Activated CD4-positive, alpha-beta memory T cell treated with anti-CD3 and anti-CD28 coated beads for 36 hours (primary cell): ENCODE data around the gene LACRT. TPM values are rescaled to one million over a fixed set of nuclear protein-coding genes. Genes with fewer than 3 reads are reported as not detected.
"Not testable (repeated sequence)": the region's sequence is repeated elsewhere in the genome, so short reads cannot be mapped to it uniquely, and the experiment has no call there.

ENCODE experiments used
- CTCF ChIA-PET: fragments of 350-600 bp; sonication (Branson Sonifier 250); formaldehyde crosslinking; loops from one replicate; lab custom pipeline; 2021; ENCODE audit warnings: antibody characterized with exemption, inconsistent platforms; lab: Charles Lee
- POLR2A ChIA-PET: fragments of 350-600 bp; sonication (Branson Sonifier 250); formaldehyde crosslinking; loops from one replicate; lab custom pipeline; 2021; ENCODE audit warnings: antibody characterized with exemption; lab: Charles Lee
- DNase-seq: peaks from one replicate; pipeline ENCODE4 v3.0.0-alpha.2; 2020
- H3K27ac Mint-ChIP-seq: one replicate; pipeline ENCODE4 v1.8.0; 2021; ENCODE audit warnings: mixed read lengths
- H3K27me3 Mint-ChIP-seq: one replicate; pipeline ENCODE4 v1.8.0; 2021; ENCODE audit warnings: mixed read lengths
- H3K36me3 Mint-ChIP-seq: one replicate; pipeline ENCODE4 v1.8.0; 2021; ENCODE audit warnings: mixed read lengths
- H3K4me1 Mint-ChIP-seq: one replicate; pipeline ENCODE4 v1.8.0; 2021; ENCODE audit warnings: low read depth, mixed read lengths
- H3K4me3 Mint-ChIP-seq: one replicate; pipeline ENCODE4 v1.8.0; 2021; ENCODE audit warnings: mild to moderate bottlenecking, mixed read lengths
- H3K9me3 Mint-ChIP-seq: one replicate; pipeline ENCODE4 v1.8.0; 2021; ENCODE audit warnings: mixed read lengths
- intact Hi-C: fragments of 100-400 bp; cut with micrococcal nuclease; formaldehyde crosslinking; loops from one replicate; pipeline ENCODE4 v1.15.1; 2023
- total RNA-seq, 2 experiments: library from RNA; stranded (reverse); gene quantifications; one replicate each; pipeline ENCODE4 v1.2.3, GENCODE V29; 2021

LACRT gene
- total RNA-seq, 2 experiments from 2014 or later = not detected

- no peaks in the 10 kb centered on the region for H3K4me1 Mint-ChIP-seq
These were observed 23.9 kb upstream of the LACRT start for GRCh38 chr12:54658306-54659264.

GRCh38 chr12:54657105-54657607 is 22.5 kb upstream of the LACRT start:
- intact Hi-C loops = no loop called here

More at GRCh38 chr12:54658306-54659264, 23.9 kb upstream of the LACRT start:
- no peaks in the 10 kb centered on the region for H3K9me3 Mint-ChIP-seq
- H3K27me3 Mint-ChIP-seq = peaks cover 8% of the 10 kb centered on the region
- no peak overlapping the region for H3K4me3 Mint-ChIP-seq
- DNase-seq = peak; percentile 64
- ChIA-PET POLR2A (no interaction called here), CTCF (interaction anchor here (0.6 to 2.4 kb wide), 31 partner anchors 9 to 495 kb away, joined by 3 to 19 read pairs (median 4); partner anchors contain the start of gene MUCL1)
- H3K27ac Mint-ChIP-seq = no peak overlapping the region
- H3K36me3 Mint-ChIP-seq = no peaks in the 10 kb centered on the region
- intact Hi-C loops = no loop called here

GRCh38 chr12:54654926-54655325 is 20.2 kb upstream of the LACRT start:
- no peak overlapping the region for H3K4me3 Mint-ChIP-seq
- DNase-seq = no peak
- no peaks in the 10 kb centered on the region for H3K36me3 Mint-ChIP-seq
- H3K4me1 Mint-ChIP-seq = no peaks in the 10 kb centered on the region
- ChIA-PET CTCF (interaction anchor here (0.5 to 2.2 kb wide), 3 partner anchors 9 to 95 kb away, joined by 3 to 5 read pairs (median 5); no protein-coding TSS in a partner anchor), POLR2A (no interaction called here)
- H3K27me3 Mint-ChIP-seq = peaks cover 16% of the 10 kb centered on the region
- intact Hi-C loops = no loop called here
- no peaks in the 10 kb centered on the region for H3K9me3 Mint-ChIP-seq
- no peak overlapping the region for H3K27ac Mint-ChIP-seq

More at GRCh38 chr12:54657105-54657607, 22.5 kb upstream of the LACRT start:
- POLR2A ChIA-PET = no interaction called here
- H3K27ac Mint-ChIP-seq = no peak overlapping the region
- no peak overlapping the region for H3K4me3 Mint-ChIP-seq
- H3K36me3 Mint-ChIP-seq = no peaks in the 10 kb centered on the region
- no peak for DNase-seq
- H3K4me1 Mint-ChIP-seq = no peaks in the 10 kb centered on the region
- CTCF ChIA-PET = interaction anchor here (0.8 to 1.8 kb wide), 4 partner anchors 23 to 415 kb away, joined by 3 to 8 read pairs (median 4); no protein-coding TSS in a partner anchor
- peaks cover 17% of the 10 kb centered on the region for H3K27me3 Mint-ChIP-seq
- no peaks in the 10 kb centered on the region for H3K9me3 Mint-ChIP-seq

GRCh38 chr12:54653025-54653424 is 18.3 kb upstream of the LACRT start:
- intact Hi-C loops = no loop called here
- POLR2A ChIA-PET = no interaction called here
- Mint-ChIP-seq H3K27me3 (peaks cover 10% of the 10 kb centered on the region), H3K9me3 (no peaks in the 10 kb centered on the region), H3K27ac (no peak overlapping the region), H3K4me3 (no peak overlapping the region), H3K4me1 (no peaks in the 10 kb centered on the region), H3K36me3 (no peaks in the 10 kb centered on the region)
- DNase-seq = no peak
- CTCF ChIA-PET = interaction anchor here (1.1 kb wide), 1 partner anchor 57 kb away, joined by 3 read pairs; no protein-coding TSS in a partner anchor

DNA sequence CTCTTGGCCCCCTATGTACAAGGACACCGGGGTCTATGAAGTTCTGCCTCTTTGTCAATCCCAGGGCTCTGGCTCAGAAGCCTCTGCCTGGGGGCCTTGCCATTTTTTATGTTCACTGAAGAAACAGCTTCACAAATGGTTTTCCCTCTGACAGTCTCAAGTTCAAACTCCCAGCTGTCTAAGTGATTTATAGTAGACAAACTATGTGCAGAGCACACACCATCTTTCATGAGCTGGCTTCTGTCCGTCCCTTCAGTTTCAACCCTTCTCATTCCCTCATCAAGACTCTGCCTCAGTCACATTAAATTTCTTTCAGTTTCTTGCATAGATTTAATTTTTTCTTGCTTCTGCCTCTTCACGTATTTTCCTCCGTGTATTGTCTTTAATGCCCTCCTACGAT is 16.2 kb upstream of the LACRT start:
- Mint-ChIP-seq H3K4me1 (no peaks in the 10 kb centered on the region), H3K36me3 (no peaks in the 10 kb centered on the region), H3K4me3 (no peak overlapping the region), H3K27me3 (peaks cover 18% of the 10 kb centered on the region), H3K27ac (no peak overlapping the region), H3K9me3 (no peaks in the 10 kb centered on the region)
- no peak for DNase-seq
- ChIA-PET CTCF (no interaction called here), POLR2A (no interaction called here)
- intact Hi-C loops = no loop called here

DNA sequence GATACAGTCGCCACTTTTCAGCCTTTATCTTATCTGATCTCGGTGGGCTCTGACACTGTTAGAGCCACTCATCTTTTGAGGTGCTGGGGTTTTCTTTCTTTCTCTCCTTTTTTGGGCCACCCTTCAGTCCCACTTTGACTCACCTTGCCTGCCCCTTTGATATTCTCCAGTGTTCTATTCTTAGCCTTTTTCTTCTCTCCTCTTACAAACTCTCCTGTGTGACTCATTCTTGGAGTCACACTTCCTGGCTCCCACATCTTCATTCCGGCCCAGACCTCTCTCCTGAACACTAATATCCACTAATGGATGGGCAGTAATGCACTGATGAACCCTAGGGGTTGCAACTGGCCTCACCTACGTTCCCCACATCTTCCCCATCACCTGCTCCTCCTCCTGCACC is 15.7 kb upstream of the LACRT start:
- H3K36me3 Mint-ChIP-seq = no peaks in the 10 kb centered on the region
- H3K4me3 Mint-ChIP-seq = no peak overlapping the region
- ChIA-PET CTCF (interaction anchor here (2.1 kb wide), 1 partner anchor 8 kb away, joined by 15 read pairs; no protein-coding TSS in a partner anchor), POLR2A (no interaction called here)
- H3K27ac Mint-ChIP-seq = no peak overlapping the region
- intact Hi-C loops = no loop called here
- DNase-seq = no peak
- peaks cover 18% of the 10 kb centered on the region for H3K27me3 Mint-ChIP-seq
- no peaks in the 10 kb centered on the region for H3K4me1 Mint-ChIP-seq
- no peaks in the 10 kb centered on the region for H3K9me3 Mint-ChIP-seq

GRCh38 chr12:54649825-54650224 is 15.1 kb upstream of the LACRT start:
- POLR2A ChIA-PET = no interaction called here
- Mint-ChIP-seq H3K4me1 (no peaks in the 10 kb centered on the region), H3K27ac (no peak overlapping the region), H3K9me3 (no peaks in the 10 kb centered on the region), H3K27me3 (peaks cover 21% of the 10 kb centered on the region), H3K36me3 (no peaks in the 10 kb centered on the region), H3K4me3 (no peak overlapping the region)
- intact Hi-C loops = no loop called here
- CTCF ChIA-PET = interaction anchor here (1.2 to 2.1 kb wide), 2 partner anchors 9 to 53 kb away, joined by 3 to 15 read pairs; no protein-coding TSS in a partner anchor
- DNase-seq = no peak

GRCh38 chr12:54648265-54648664 is 13.6 kb upstream of the LACRT start, which contains the start of gene DCD:
DCD (minus strand) TSS chr12:54648365; CDS start chr12:54648303, 62 bp downstream.
- no peaks in the 10 kb centered on the region for H3K36me3 Mint-ChIP-seq
- CTCF ChIA-PET = interaction anchor here (2.1 kb wide), 1 partner anchor 10 kb away, joined by 15 read pairs; no protein-coding TSS in a partner anchor

DNA sequence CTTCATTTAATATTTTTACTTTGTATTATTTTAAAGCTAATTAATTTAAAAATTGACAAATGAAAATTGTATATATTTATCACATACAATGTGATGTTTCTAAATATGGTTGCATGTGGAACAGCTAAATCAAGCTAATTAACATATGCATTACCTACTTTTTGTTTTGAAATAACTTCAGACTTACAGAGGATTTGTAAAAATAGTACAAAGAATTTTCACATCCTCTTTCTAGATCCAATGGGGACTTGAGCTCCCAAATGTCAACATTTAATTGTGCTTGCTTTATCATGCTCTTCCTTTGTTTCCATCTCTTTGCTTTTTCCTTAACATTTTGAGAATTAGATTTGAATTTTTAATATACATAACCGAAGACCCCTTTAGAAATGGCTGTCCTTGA is 6.9 kb upstream of the LACRT start:
- Mint-ChIP-seq H3K27ac (no peak overlapping the region), H3K36me3 (no peaks in the 10 kb centered on the region), H3K27me3 (peaks cover 20% of the 10 kb centered on the region), H3K4me3 (no peak overlapping the region), H3K4me1 (no peaks in the 10 kb centered on the region), H3K9me3 (no peaks in the 10 kb centered on the region)
- CTCF ChIA-PET = interaction anchor here (1.1 to 2.0 kb wide), 2 partner anchors 45 to 62 kb away, joined by 3 to 5 read pairs; no protein-coding TSS in a partner anchor
- POLR2A ChIA-PET = no interaction called here
- intact Hi-C loops = no loop called here
- no peak for DNase-seq

More at GRCh38 chr12:54648265-54648664, 13.6 kb upstream of the LACRT start, which contains the start of gene DCD:
- POLR2A ChIA-PET = no interaction called here
- intact Hi-C loops = no loop called here
- peaks cover 29% of the 10 kb centered on the region for H3K27me3 Mint-ChIP-seq
- no peaks in the 10 kb centered on the region for H3K9me3 Mint-ChIP-seq
- no peak for DNase-seq
- no peak within 1 kb of the TSS for H3K4me3 Mint-ChIP-seq
- no peak within 1 kb of the TSS for H3K27ac Mint-ChIP-seq
- H3K4me1 Mint-ChIP-seq = no peaks in the 10 kb centered on the region

DNA sequence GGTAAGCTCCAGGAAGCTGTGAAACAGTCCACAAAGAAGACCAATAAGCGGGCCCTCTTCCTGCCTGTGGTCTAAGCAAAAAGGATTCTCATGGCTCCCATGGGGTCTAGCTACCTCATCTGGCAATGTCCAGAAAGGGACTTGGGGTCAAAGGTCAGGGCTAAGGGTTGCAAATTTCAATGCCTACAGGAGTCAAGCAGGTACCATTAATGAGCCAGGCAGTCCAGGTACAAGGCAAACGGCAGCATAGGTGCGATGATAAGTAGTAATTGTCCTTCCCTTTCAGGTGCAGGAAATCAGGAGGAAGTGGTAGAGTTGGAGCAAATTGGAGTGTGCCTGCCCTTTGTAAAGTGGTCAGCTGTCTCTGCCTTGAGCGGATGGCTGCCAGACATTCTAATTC is 6.4 kb upstream of the LACRT start:
- Mint-ChIP-seq H3K4me3 (no peak overlapping the region), H3K27me3 (peaks cover 16% of the 10 kb centered on the region), H3K9me3 (no peaks in the 10 kb centered on the region), H3K27ac (no peak overlapping the region), H3K36me3 (no peaks in the 10 kb centered on the region), H3K4me1 (no peaks in the 10 kb centered on the region)
- CTCF ChIA-PET = interaction anchor here (0.7 to 2.0 kb wide), 3 partner anchors 18 to 45 kb away, joined by 3 to 5 read pairs (median 5); no protein-coding TSS in a partner anchor
- intact Hi-C loops = no loop called here
- POLR2A ChIA-PET = no interaction called here
- DNase-seq = no peak

- DNase-seq, H3K9me3 Mint-ChIP-seq, H3K27me3 Mint-ChIP-seq, H3K27ac Mint-ChIP-seq, intact Hi-C loops, H3K36me3 Mint-ChIP-seq, POLR2A ChIA-PET, H3K4me1 Mint-ChIP-seq, H3K4me3 Mint-ChIP-seq, CTCF ChIA-PET: not testable (repeated sequence)
These were observed 4.4 kb upstream of the LACRT start for GRCh38 chr12:54639112-54639511.
